ENCODE measurements around the gene CAPNS2. TPM values are rescaled to one million over a fixed set of nuclear protein-coding genes. Genes with fewer than 3 reads are reported as not detected.

Gene CAPNS2
- total and polyA plus RNA-seq, 2 of the 8 experiments (the other 6 are each of a cell fraction or from before 2014, with no cell fraction given), result not detected

GRCh38 chr16:55542459-55543082 lies 23.9 kb upstream of the CAPNS2 start:
- Histone ChIP-seq H3K14ac (ENCODE audit: insufficient read length) (no peak overlapping the region), H2BK5ac (ENCODE audit: low read depth, low read length) (no peak overlapping the region), H3K4me3 (ENCODE audit: extremely low read depth in 1 of 4, insufficient read depth in 2 of 4, low read depth in 3 of 4, low read length in 4 of 4) (no peak overlapping the region), H4K91ac (replicated peaks; ENCODE audit: insufficient read length, low read length) (no peak overlapping the region), H3K23me2 (ENCODE audit: low read depth, low read length) (no peaks in the 10 kb centered on the region), H2BK12ac (ENCODE audit: low read depth, low read length) (no peak overlapping the region), H3K4me1 (replicated peaks in 1 of 4; ENCODE audit: control insufficient read depth in 3 of 4, insufficient read depth in 4 of 4, low read length in 3 of 4) (no peaks in the 10 kb centered on the region), H3K18ac (ENCODE audit: extremely low read depth, low read length) (no peak overlapping the region), H2BK20ac (ENCODE audit: low read length) (no peak overlapping the region), H2BK15ac (ENCODE audit: low read length) (no peak overlapping the region), H3K4me2 (ENCODE audit: insufficient read depth in 1 of 2, low read depth in 2 of 2, low read length in 2 of 2) (no peak overlapping the region), H2AFZ (ENCODE audit: low read length) (no peak overlapping the region), H4K5ac (ENCODE audit: insufficient read length, low read depth, low read length) (no peak overlapping the region), H3K56ac (replicated peaks; ENCODE audit: insufficient read length, low read depth, low read length) (no peak overlapping the region), H3K79me2 (ENCODE audit: control insufficient read depth in 1 of 2, insufficient read depth in 2 of 2, low read length in 2 of 2) (no peaks in the 10 kb centered on the region), H3K79me1 (ENCODE audit: low read depth, low read length) (no peaks in the 10 kb centered on the region), H3K9me3 (ENCODE audit: insufficient read depth in 2 of 2, low read depth in 1 of 2, low read length in 1 of 2) (no peaks in the 10 kb centered on the region), H3K27me3 (replicated peaks in 1 of 4; ENCODE audit: control insufficient read depth in 3 of 4, extremely low read depth in 1 of 4, insufficient read depth in 3 of 4, low read length in 3 of 4) (no peaks in the 10 kb centered on the region; a peak in 1 of 7 replicates), H3K27ac (ENCODE audit: low read depth, low read length) (no peak overlapping the region), H2BK120ac (replicated peaks; ENCODE audit: low read depth, low read length) (no peak overlapping the region), H3K36me3 (ENCODE audit: control insufficient read depth in 2 of 4, insufficient read depth in 4 of 4, low read length in 3 of 4) (no peaks in the 10 kb centered on the region), H3K4ac (replicated peaks; ENCODE audit: insufficient read length, low read depth, low read length) (no peak overlapping the region), H4K8ac (ENCODE audit: extremely low read depth, insufficient read depth, low read length) (no peak overlapping the region), H3K9ac (replicated peaks in 1 of 4; ENCODE audit: extremely low read depth in 1 of 4, low read depth in 3 of 4, low read length in 3 of 4) (no peak overlapping the region), H3K23ac (ENCODE audit: insufficient read length) (no peak overlapping the region), H4K20me1 (replicated peaks in 1 of 2; ENCODE audit: control insufficient read depth in 1 of 2, insufficient read depth in 2 of 2, low read length in 2 of 2) (no peaks in the 10 kb centered on the region), H2AK5ac (ENCODE audit: low read depth, low read length) (no peak overlapping the region)
- DNase-seq (ENCODE audit: low read depth in 1 of 2, low spot score in 2 of 2) (no peak), FAIRE-seq (no peak)
- ChIA-PET POLR2A (ENCODE audit: partially characterized antibody) (no interaction called here), CTCF (ENCODE audit: partially characterized antibody) (interaction anchor here (1.2 to 2.9 kb wide), 3 partner anchors 41 to 78 kb away, joined by 3 to 23 read pairs (median 5); no protein-coding TSS in a partner anchor)
- 100% methylated on average over 1 of the region's 1 CpG; no CpG with 5 or more reads in 1 of the 2 experiments for WGBS, 2 experiments (ENCODE audit: extremely low coverage in 1 of 2, insufficient coverage in 1 of 2, insufficient read length in 1 of 2, insufficient replicate concordance in 2 of 2, low coverage in 1 of 2, low lambda C conversion rate in 2 of 2, missing lambda C conversion rate in 1 of 2)
- TF ChIP-seq HDAC6 (IDR thresholded peaks at IDR 0.05; ENCODE audit: low read depth, low read length), result no peak
- no peak for TF ChIP-seq GTF2F1 (IDR thresholded peaks at IDR 0.05; ENCODE audit: borderline replicate concordance, low read depth, low read length)
- no peak for TF ChIP-seq CBX5 (IDR thresholded peaks at IDR 0.05; ENCODE audit: low read depth, low read length)
- TF ChIP-seq KDM5A (IDR thresholded peaks at IDR 0.05; ENCODE audit: low read length), result no peak
- no peak for TF ChIP-seq JUND (IDR thresholded peaks at IDR 0.05; ENCODE audit: low read length)
- TF ChIP-seq, protein P1, sequence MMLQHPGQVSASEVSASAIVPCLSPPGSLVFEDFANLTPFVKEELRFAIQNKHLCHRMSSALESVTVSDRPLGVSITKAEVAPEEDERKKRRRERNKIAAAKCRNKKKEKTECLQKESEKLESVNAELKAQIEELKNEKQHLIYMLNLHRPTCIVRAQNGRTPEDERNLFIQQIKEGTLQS (IDR thresholded peaks at IDR 0.05; ENCODE audit: insufficient read depth, low read depth, low read length), result no peak
- no peak for TF ChIP-seq KDM1A (IDR thresholded peaks at IDR 0.05; ENCODE audit: borderline replicate concordance, low read length)
- TF ChIP-seq E2F6 (IDR thresholded peaks at IDR 0.05), result no peak
- no peak for TF ChIP-seq SAP30 (IDR thresholded peaks at IDR 0.05; ENCODE audit: insufficient read depth, insufficient replicate concordance, low read length)
- no peak for TF ChIP-seq TAF7 (optimal IDR thresholded peaks at IDR 0.05; ENCODE audit: borderline replicate concordance, low read depth, low read length)
- no peak for TF ChIP-seq CREB1 (IDR thresholded peaks at IDR 0.05)
- TF ChIP-seq GABPA (IDR thresholded peaks at IDR 0.05; ENCODE audit: borderline replicate concordance, insufficient read depth, low read length), result no peak
